Measurements from ENCODE around the gene UGGT2.
"Not testable (repeated sequence)": the region's sequence is repeated elsewhere in the genome, so short reads cannot be mapped to it uniquely, and the experiment has no call there.

UGGT2 gene

GRCh38 chr13:95793018-95793555 is 260.1 kb downstream of the UGGT2 start:
- DNase-seq = no peak

DNA sequence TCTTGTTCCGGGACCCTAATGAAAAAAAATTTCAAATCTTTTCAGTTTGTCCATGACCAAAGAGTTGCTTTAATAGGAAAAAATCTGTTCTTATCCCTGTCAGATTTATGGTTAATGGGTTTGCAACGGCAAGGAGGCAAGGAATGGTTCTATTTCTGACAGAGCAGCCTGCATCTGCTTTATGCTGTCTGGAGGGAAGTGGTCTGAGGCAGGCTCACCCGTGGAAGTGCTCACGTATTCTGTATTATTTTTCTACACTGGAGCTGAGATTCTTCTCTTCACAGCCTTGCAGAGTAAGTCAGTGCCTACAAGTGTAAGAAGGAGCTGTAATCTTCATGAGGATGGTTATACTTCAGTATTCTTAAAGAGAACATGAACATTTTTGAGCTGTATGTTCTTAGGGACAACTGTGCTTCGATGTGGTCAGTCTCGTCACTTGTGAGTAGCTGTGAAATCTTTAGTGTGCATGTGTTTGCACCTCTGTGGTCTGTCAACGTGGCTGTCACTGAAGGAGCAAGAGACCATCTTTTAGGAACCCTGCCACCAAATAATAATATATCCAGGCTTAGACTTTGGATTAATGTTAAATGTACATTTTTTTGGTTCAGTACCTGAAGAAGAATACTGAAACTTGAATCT is 262.0 kb downstream of the UGGT2 start:
- no peak for DNase-seq

DNA sequence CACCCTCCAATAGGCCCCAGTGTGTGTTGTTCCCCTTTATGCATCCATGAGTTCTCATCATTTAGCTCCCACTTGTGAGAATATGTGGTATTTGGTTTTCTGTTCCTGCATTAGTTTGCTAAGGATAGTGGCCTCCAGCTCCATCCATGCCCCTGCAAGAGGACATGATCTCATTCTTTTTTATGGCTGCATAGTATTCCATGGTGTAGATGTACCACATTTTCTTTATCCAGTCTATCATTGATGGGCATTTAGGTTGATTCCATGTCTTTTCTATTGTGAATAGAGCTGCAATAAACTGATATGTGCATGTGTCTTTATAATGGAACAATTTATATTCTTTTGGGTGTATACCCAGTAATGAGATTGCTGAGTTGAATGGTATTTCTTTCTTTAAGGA is 263.9 kb downstream of the UGGT2 start:
- not testable (repeated sequence) for DNase-seq

DNA sequence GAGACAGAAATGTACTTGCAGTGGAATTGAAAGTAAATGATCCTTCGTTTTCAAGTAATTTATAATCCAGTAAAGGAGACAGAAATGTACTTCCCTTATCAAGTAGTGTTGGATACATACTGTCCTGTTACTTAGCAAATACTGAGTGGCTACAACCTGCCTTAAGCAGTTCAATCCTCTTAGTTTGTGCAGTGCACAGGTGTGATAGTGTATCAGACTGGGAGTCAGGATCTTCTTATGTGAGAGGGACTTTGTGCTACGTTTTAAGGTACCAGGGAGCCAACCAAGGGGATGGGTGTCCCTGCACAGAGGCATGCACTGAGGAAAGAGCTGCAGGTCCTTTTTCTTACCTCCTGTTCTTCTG is 265.1 kb downstream of the UGGT2 start:
- no peak for DNase-seq

GRCh38 chr13:95787356-95788099 is 265.7 kb downstream of the UGGT2 start:
- no peak for DNase-seq

DNA sequence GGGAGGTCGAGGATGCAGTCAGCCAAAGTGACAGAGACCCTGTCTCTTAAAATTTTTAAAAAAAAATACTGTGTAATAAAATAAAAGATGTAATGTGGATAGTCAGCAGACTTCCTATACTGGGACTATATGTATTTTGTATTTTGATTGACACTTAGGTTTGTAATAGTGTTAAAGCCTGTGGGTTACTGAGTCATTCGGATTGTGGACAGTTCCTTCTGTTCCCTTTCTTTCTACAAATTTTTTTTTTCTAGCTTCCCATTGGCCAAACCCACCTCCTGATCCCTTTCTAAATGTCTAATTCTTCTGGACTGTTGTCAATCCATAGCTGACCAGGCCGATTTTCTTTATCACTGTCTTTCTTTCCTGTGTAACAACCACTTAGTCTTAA is 268.3 kb downstream of the UGGT2 start:
- no peak for DNase-seq

DNA sequence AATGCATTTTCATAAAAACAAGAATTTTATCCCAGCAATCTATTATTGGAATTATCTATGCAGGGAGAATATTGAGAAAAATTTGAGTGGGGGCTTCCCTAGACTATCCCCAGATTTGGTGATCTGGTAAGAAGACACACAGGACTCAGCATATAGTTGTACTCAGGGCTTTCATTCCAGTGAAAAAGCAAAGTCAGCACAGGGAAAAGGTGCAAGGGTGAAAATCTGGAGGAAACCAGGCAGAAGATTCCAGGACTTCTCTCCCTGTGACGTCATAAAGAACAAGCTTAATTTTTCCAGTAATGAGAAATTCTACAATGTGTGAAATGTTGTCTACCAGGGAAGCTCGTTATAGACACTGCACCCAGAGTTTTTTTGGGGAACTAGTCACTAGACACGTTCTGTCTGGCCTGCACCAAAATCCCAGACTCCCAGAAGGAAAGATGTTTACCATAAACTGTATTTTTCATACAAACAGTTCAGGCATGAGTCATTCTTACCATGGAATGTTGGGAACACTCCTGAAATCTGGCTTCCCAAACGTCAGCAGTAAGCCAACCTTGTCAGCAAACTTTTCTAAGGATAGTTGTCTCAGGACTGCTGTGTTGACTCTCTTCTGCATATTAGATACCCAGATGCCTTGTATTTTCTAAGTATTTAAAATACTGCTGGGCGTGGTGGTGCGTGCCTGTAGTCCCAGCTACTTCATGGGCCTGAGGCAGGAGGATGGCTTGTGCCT is 268.9 kb downstream of the UGGT2 start:
- DNase-seq = no peak

DNA sequence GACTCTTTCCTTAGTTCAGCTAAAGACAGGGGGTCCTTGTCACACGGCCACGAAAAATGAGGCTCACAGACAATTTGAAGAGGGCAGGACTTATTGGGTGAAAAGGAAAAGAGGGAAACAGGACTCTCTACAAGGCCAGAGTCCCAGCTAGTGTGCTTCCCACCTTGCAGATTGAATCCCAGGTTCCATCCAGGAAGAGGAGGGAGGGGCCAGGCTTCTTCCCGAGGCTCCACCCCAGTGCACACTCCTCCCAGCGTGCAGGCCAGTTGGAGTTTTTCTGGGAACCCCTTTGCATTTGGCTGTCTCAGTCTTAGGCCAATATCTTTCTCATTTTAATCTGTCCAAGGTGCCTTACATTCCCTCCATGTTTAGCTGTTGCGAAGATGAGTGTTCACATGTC is 269.5 kb downstream of the UGGT2 start:
- DNase-seq = no peak

DNA sequence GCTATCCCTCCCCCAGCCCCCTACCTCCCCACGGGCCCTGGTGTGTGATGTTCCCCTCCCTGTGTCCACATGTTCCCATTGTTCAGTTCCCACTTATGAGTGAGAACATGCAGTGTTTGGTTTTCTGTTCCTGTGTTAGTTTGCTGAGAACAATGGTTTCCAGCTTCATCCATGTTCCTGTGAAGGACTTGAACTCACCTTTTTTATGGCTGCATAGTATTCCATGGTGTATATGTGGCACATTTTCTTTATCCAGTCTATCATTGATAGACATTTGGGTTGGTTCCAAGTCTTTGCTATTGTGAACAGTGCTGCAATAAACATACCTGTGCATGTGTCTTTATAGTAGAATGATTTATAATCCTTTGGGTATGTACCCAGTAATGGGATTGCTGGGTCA is 271.3 kb downstream of the UGGT2 start:
- DNase-seq = not testable (repeated sequence)

DNA sequence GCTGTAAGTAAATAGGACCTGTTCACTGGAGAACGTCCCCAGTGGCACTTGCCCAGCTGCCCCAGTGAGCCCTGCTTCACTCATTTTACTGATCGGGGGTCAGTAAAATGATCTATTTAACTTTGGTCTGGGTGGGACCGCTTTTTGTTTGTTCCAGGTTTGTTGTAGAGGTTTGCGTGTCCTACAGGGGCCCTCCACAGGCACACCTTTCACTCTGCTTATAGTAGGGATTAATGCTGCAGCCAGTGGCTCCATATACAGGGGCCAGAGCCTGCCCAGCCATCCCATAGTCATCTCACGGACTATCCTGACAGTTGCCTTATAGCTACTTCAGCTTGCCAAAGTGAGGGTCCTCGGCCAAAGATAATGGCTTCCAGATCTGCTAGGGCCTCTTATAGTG is 272.2 kb downstream of the UGGT2 start:
- DNase-seq = no peak

DNA sequence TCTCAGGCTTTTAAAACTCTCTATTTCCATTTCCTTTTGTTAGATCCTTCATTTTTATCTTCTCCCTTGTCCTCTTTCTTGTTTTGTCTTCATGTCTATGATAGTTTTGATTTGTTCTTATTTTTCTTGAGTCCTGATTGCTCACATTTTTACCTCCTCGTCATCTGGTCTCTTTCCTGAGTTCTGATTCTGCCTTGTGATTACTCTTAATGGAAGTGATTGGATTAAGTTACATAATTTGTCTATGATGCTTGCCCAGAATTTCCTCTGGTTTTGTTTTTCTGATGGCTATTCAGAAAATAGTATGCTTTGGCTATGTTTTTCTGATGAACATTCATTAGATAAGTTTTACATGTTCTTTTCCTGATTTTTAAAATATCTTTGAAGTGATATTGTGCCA is 273.7 kb downstream of the UGGT2 start:
- no peak for DNase-seq

- no peak for DNase-seq
Observed at GRCh38 chr13:95771905-95772304, 281.3 kb downstream of the UGGT2 start.

DNA sequence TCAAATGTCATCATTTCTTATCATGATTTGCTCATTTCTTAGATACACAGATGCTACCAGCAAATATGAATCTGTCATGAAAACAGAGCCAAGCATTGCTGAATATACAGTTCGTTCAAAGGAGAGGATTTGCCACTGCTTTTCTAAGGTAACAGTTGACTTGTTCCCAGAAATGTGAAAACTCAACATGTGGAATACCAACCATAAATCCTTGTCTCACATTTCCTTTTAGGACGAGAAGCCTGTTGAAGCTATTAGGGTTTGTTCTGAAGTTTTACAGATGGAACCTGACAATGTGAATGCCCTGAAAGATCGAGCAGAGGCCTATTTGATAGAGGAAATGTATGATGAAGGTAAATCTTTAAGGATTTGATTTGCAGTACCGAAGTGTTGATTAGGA is 289.6 kb downstream of the UGGT2 start:
- no peak for DNase-seq

- DNase-seq = not testable (repeated sequence)
Observed at GRCh38 chr13:95762626-95763025, 290.6 kb downstream of the UGGT2 start.

GRCh38 chr13:95756072-95756471 is 297.1 kb downstream of the UGGT2 start:
- no peak for DNase-seq

DNA sequence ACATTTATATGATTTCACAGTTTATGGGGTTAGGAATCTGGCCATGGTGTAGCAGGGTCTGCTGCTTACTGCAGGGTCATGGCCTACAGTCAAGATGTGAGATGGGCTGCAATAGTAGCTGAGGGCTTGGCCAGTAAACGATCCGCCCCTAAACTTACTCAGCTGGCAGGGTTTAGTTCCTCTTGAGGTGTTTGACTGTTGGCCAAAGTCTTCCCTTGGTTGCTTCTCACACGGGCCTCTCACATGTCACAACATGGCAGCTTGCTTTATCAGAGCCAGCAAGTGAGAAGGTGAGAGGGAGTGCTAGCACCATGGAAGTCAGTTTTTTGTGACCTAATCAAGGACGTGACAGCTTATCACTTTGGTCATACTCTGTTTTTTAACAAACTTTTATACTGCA is 299.1 kb downstream of the UGGT2 start:
- no peak for DNase-seq

GRCh38 chr13:95752677-95753076 is 300.5 kb downstream of the UGGT2 start:
- DNase-seq = no peak

Measured in NCI-H2227 treated with DMSO at 0.1 percent for 48 hours (cell line).